ENCODE data around the gene NOL3.
"Not testable (repeated sequence)": the region's sequence is repeated elsewhere in the genome, so short reads cannot be mapped to it uniquely, and the experiment has no call there.

NOL3 gene

GRCh38 chr16:67170168-67170948 lies at the start of gene NOL3:
NOL3 (plus strand) TSS chr16:67170538.
- peak within 1 kb of the TSS; percentile 42 for H3K4me3 ChIP-seq (replicated peaks; ENCODE audit: low read depth, low read length)
- TF ChIP-seq, protein P1, sequence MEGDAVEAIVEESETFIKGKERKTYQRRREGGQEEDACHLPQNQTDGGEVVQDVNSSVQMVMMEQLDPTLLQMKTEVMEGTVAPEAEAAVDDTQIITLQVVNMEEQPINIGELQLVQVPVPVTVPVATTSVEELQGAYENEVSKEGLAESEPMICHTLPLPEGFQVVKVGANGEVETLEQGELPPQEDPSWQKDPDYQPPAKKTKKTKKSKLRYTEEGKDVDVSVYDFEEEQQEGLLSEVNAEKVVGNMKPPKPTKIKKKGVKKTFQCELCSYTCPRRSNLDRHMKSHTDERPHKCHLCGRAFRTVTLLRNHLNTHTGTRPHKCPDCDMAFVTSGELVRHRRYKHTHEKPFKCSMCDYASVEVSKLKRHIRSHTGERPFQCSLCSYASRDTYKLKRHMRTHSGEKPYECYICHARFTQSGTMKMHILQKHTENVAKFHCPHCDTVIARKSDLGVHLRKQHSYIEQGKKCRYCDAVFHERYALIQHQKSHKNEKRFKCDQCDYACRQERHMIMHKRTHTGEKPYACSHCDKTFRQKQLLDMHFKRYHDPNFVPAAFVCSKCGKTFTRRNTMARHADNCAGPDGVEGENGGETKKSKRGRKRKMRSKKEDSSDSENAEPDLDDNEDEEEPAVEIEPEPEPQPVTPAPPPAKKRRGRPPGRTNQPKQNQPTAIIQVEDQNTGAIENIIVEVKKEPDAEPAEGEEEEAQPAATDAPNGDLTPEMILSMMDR (IDR thresholded peaks at IDR 0.05; ENCODE audit: low read depth, low read length, missing control alignments), result no peak
- DNase-seq (ENCODE audit: extremely low read depth, low read depth), result no peak

GRCh38 chr16:67122799-67123198 lies 47.5 kb upstream of the NOL3 start:
- DNase-seq (ENCODE audit: extremely low read depth, low read depth); H3K4me3 ChIP-seq (replicated peaks; ENCODE audit: low read depth, low read length): not testable (repeated sequence)

DNA sequence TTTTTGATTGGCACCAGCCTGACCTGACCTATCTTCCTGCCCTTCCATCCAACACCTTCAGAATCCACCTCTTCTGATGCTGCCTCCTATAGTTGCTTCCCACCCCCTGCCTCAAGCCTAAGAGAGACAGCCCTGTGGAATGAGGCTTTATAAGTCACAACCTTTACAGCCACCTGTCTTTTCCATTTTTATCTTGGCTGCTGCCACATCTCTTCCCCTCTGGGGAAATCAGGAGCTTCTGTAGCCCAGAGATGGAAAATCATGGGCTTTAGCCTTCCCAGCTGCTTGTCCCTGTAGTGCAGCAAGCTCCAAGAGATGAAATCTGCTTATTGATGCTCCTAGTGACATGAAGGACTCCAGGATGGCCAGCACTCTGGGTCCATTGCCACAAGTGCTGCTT lies 41.9 kb upstream of the NOL3 start:
- H3K4me3 ChIP-seq (replicated peaks; ENCODE audit: low read depth, low read length), result no peak overlapping the region
- TF ChIP-seq, protein P1 (IDR thresholded peaks at IDR 0.05; ENCODE audit: low read depth, low read length, missing control alignments), result no peak
- no peak for DNase-seq (ENCODE audit: extremely low read depth, low read depth)

GRCh38 chr16:67128887-67129286 lies 41.5 kb upstream of the NOL3 start:
- no peak overlapping the region for H3K4me3 ChIP-seq (replicated peaks; ENCODE audit: low read depth, low read length)
- DNase-seq (ENCODE audit: extremely low read depth, low read depth), result no peak
- TF ChIP-seq, protein P1 (IDR thresholded peaks at IDR 0.05; ENCODE audit: low read depth, low read length, missing control alignments), result no peak

DNA sequence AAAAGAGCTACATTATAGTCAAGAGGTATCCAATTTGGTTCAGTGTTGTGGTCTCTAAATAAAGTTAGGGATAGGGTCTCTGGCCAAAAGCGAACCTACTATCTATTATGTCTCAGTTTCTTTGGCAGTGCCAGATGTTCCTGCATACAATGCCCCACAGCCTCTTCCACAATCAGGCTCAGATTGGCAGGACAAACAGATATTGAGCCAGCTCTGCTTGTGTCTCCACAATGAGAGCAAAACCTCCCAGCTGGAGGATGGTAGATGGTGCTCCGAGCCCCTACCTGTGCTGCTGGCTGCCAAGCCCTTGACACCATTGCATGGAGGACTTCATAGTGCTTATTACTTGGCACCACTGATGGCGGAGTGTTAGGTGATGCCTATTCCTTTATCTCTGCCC lies 40.9 kb upstream of the NOL3 start:
- TF ChIP-seq, protein P1 (IDR thresholded peaks at IDR 0.05; ENCODE audit: low read depth, low read length, missing control alignments), result no peak
- no peak overlapping the region for H3K4me3 ChIP-seq (replicated peaks; ENCODE audit: low read depth, low read length)
- DNase-seq (ENCODE audit: extremely low read depth, low read depth), result no peak

- no peak for DNase-seq (ENCODE audit: extremely low read depth, low read depth)
- TF ChIP-seq, protein P1 (IDR thresholded peaks at IDR 0.05; ENCODE audit: low read depth, low read length, missing control alignments), result no peak
- no peak overlapping the region for H3K4me3 ChIP-seq (replicated peaks; ENCODE audit: low read depth, low read length)
These were observed 32.7 kb upstream of the NOL3 start for GRCh38 chr16:67137605-67138004.

DNA sequence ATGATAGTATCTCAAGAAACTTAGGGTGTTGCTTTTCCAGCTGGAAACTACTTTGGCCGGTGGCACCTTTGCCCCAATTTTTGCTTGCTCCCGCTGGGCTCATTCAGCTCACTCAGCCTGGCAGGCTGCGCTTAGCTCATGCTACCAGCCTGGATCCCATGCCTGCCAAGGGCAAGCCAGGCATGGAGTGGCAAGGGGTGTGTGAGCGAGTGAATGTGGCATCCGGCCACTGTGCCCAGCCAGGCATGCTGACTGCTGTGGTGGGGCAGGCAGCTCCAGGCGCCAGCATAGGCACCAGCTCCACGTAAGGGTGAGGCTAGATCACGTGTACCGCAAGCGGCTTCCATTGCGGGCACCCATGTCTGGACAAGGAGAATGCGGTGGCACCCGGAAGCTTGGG lies 28.9 kb upstream of the NOL3 start:
- TF ChIP-seq, protein P1 (IDR thresholded peaks at IDR 0.05; ENCODE audit: low read depth, low read length, missing control alignments), result no peak
- H3K4me3 ChIP-seq (replicated peaks; ENCODE audit: low read depth, low read length), result no peak overlapping the region
- no peak for DNase-seq (ENCODE audit: extremely low read depth, low read depth)

Data from HFF-Myc (cell line).